GM19035 (cell line): Measurements from ENCODE around the gene SP5.
A peak's percentile ranks its signal among the peaks of the same experiment; 100 is the strongest.
"Not testable (repeated sequence)": the region's sequence is repeated elsewhere in the genome, so short reads cannot be mapped to it uniquely, and the experiment has no call there.

Experiments used
- ATAC-seq: cut with Tn5 transposase; IDR thresholded peaks from one replicate; pipeline ENCODE4 v1.9.1; 2021; ENCODE audit not compliant: unreplicated experiment

The SP5 gene

DNA sequence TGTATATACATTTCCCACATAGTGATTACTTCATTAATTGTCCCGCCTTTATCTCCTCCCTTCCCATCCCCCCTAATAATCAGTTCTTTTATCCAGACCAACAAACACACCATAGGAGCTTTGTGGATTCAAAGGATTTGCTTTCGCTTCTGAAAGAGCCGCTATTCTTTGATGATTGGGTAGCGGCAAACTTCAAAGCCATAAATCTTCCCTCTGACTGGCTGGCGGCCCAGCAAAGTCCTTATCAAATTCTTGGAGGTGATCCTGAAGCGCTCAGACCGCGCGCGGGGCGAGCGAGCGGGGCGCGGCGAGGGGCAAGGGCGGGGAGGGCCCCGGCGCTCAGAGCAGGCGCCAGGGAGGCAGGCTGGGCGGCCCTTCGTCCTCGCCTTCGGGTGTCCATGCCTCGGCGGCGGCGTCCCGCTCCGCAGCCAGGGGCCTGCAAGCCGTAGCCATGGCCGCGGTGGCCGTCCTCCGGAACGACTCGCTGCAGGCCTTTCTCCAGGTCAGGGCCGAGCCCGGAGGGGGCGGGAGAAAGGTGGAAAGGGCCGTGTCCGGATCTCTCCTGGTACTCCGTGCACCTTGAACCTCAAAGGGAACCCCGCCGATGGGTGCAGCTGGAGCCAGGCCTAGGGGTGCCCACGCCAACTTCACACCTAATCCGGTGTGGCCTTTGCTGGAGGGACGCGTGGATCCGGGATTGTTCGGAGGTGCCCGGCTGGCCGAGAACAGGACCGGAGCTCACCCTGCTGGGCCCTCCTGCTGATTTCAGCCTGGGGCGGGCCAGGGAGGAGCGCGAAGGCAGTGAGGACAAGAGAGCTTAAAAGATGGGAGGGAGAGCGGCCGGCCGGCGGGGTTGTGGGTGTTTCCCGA lies at the start of gene SP5:
Gene SP5, plus strand, starts transcription at position 276 of the 870 bp plus-strand sequence. Its CDS starts 176 bp downstream, at position 452.
- no peak for ATAC-seq

DNA sequence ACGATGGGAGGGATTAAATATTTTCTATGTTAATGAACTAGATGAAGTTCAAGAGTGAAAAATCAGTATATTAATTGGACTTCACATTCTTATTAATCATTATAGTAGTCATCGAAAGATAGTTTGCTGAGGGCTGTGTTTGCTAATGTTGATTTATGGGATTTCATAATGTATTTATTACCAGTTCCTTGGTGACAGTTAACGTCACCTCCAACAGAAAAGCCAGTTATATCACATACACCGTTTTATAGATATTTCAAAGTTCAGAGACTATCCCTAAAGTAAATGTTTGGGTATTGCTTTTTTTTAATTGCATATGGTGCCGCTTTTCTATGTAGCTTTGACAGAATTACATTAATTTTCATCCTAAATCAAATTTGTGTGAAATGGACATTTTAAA lies 49.4 kb upstream of the SP5 start:
- ATAC-seq, result no peak

DNA sequence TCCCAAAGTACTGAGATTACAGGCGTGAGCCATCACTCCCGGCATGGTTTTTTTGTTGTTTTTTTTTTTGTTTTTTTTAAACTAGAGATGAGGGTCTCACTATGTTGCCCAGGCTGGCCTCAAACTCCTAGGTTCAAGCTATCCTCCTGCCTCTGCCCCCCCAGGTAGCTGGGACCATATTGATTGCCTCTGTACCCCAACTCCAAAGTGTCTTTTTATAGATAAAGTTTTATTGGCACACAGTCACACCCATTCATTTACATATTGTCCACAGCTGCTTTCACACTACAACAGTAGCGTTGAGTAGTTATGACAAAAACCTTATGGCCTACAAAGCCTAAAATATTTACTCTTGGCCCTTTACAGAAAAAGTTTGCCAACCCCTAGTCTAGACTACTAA lies 45.2 kb upstream of the SP5 start:
- ATAC-seq, result no peak

DNA sequence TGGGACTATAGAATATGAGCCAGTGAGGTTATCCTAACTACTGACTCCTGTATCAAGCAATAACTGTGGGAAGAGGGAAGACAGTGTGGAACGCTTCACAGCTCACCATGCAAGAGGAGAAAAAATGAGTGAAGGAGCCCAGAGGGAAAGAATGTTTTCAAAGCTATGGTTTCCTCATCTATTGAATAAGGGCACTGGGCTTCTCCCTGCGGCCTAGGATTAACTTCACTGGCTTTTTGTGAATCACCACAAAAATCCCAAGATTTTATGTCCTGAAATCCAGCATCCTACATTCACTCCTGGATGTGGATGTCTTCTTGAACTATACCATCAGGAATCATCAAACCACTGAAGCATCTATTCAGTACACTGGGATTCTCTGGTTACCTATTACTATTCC lies 44.5 kb upstream of the SP5 start:
- ATAC-seq, result no peak

DNA sequence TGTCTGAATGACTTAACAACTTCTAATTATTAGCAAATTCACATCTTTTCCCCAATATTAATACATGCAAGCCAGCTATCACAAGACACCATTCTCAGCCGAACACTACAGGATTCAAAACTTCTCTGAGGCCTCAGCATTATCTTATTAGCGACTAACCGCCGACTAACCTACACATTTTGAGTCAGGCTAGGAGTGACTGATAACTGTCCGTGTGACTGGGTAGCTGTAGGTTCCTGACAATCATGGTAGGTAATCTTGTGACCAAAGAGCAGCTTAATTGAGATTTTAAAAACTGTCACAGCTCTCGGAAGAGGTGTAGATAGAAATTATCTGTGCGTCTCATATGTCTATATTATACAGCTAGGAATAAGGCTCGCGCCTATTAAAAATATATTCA lies 44.1 kb upstream of the SP5 start:
- no peak for ATAC-seq

DNA sequence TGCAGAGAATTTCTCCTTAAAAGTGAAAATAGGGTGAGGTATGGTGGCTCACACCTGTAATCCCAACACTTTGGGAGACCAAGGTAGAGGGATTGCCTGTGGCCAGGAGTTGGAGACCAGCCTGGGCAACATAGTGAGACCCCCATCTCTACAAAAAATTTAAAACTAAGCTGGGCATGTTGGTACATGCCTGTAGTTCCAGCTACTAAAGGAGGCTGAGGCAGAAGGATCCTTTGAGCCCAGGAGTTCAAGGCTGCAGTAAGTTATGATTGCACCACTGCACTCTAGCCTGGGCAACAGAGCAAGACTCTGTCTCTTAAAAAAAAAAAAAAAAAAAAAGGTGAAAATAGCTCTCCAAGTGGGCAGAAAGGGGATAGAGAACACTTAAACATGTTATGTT lies 40.9 kb upstream of the SP5 start:
- ATAC-seq, result not testable (repeated sequence)

DNA sequence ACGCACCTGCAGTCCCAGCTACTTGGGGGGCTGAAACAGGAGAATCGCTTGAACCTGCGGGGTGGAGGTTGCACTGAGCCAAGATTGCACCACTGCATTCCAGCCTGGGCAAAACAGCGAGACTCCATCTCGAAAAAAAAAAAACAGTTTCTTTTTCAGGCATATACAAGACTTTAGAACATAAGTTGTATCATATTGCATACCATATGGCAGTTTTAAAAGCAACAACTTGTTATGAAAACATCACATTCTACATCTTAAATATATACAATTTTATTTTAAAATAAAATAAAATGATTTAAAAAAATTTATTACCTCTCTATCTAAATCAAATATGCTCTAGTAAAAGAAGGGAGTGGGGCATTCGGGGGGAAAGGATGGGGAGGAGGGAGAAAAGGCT lies 39.4 kb upstream of the SP5 start:
- ATAC-seq, result no peak

DNA sequence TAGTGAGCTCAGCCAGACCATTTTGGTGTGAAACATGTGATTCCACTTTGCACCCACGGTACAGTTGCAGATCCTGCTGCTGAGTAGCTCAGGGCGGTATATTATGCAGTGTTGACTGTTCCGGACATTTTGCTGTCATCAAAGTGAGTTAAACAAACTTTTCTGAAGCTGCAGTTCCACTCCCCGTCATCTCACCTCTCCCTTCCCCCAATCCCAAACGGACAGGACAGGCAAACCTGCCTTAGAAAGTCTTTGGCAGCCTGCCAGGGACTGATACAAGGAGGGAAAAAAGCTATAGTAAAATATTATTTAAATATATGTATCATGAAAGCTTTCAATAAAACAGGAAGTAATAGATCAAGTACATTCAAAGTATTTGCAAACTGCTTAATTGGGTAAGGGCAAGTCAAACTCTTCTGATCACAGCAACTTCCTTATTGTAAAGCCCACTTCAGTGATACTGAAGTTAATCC lies 35.5 kb upstream of the SP5 start:
- ATAC-seq, result no peak

DNA sequence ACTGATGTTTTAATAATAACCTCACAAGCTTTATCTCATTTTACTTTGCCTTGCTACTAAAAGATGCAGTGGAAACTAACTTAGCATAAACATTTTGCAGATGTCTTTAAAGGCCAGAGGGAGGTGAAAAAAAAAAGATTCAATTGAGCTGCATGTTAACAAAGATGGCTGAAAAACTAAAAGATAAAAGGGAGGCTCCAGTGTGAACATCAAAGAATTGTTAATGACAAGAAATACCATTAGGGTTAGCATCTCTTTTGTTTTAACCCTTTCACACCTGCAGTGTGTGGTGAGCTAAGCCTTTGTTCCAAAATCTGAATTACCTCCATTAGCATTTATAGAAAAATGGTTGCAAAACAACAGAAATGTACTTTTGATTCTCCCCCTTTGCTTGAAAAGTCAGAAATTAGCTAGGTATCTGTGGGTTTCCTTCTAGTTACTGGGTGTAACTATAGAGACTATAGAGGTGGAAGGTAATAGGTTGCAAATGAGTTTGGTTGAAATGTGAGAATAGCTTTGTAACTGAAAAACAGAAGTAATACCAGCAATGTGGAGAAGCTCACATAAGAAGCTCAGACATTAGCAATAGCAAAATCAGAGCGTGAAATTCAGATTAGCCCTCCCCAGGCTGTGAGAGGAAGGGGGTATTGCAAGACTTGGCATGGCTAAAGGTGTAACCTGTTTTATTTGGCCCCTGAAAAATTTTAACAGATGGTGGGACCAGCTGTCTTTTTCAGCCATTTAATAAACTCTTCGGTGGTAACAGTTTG lies 34.8 kb upstream of the SP5 start:
- peak; percentile 88 for ATAC-seq

DNA sequence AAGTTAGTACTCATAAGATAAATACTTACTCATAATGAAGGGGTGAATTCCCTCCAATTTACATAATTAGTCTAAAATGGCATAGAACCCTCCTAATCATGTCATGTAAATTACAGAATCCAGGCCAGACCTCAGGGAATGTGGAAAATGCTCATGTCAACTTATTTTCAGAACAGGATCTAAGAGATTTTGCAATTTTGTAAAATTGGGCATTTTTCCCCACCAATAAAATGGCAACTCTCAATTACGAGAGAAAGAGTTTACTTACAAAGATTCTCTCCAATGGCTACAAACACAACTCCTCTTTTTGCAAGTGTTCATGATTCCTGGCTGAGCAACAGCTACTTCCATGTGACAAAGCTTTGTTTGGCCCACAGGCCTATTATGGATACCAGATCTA lies 33.8 kb upstream of the SP5 start:
- no peak for ATAC-seq

DNA sequence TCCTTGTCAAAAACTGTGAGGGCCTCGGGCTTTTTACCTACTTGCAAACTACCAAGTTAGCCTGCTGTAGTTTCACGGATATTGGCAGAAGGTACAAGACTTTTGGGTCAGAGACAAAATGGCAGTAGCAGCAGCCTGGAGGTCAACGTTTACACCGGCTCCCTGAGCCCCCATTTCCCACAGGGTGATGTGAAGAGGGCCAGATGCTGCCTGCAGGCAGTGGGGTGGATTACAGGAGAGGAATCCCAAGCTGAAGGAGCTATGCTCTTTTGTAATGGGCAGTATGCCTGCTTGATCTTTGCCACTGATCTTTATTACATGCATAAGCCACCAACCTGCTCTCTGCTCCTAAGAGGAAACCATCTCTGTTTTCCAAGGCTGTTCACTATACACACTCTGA lies 29.5 kb upstream of the SP5 start:
- no peak for ATAC-seq

DNA sequence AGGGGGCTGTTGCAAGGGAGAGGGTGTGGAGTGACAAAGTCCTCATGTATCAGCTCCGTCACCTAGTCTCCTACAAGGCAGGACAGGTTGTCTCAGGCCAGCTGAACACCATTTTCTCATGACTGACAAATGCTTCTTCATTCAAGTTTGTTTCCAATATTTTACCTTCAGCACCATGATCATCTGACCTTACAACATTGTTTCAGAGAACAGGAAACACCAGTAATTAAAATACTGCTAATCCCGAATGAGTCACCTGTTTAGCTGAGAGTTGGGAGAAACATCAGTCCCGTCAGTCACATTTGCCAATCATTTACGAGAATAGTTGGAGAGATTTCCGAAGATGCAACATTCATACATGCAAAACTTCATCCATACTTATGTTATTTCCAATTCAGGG lies 25.7 kb upstream of the SP5 start:
- ATAC-seq, result no peak

DNA sequence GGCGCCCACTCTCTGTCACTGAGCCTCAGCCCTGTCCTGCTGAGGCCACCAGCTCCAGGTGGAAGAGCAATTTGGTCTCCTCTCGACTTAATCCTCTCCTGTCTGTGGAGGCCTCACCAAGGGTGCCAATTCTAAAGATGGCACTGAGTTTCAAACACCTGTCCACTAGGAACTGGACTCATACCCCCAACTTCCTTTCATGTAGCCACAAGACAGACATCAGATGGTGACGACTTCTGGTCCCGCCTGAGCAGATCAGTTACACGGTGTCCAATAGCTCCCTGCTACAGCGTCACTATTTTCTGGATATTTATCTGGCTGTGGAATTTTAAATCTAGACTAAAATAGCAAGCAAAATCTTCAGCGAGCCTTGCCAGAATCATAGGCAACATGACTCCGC lies 24.5 kb upstream of the SP5 start:
- ATAC-seq, result no peak

DNA sequence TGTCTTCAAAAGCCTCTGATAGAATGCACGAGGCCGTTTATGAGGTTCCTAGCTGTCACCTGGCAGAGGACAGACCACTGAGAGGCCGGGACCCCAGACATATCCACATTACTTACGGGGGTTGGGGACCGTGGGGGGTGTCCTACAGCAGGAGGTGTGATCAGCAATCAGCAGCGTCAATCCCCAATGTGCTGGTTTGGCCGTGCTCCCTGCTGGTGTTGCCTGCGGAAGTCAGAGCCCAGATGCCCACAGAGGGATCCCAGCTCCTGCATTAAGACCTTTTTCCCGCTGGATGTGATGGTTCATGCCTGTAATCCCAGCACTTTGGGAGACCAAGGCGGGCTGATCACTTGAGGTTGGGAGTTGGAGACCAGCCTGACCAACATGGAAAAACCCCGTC lies 20.8 kb upstream of the SP5 start:
- no peak for ATAC-seq

DNA sequence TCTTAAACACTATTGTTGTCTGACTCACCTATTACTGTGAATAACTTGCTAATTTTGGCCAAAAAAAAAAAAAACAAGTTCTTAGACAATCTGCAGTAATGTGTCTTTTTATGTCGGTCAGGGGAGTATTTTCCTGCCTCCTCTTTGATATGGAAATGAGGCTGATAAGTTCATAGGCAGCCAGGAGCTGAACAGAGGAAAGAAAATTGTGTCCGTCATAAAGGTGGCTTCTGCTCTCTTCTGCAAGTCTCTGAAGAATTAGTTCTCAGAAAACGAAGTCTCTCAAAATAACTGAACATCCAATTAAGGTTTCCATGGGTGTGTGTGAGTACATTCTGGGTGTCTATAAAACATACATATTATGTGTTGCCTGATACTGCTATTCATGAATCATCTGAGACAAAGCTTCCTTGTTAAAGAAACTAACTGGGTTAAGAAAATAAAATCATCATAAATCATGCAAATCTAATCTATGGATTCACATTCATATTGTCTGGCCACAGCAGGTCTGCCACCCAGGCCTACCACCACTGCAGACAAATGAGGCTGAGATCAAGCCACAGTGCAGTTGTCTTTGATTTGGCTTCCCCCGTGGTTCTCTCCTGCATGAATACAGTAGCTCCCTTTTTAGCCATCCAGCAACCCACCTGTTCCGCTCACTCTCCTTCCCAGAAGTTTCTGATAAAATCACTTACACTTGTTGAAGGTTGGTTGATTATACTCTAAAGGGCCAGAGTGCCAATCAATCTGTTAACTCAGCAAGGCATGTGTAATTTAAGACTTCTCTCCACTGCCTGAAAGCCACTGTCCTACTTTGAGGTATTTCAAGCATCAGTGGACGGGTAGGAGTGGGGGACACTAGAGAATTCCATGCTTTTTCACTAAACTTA lies 19.4 kb upstream of the SP5 start:
- no peak for ATAC-seq

DNA sequence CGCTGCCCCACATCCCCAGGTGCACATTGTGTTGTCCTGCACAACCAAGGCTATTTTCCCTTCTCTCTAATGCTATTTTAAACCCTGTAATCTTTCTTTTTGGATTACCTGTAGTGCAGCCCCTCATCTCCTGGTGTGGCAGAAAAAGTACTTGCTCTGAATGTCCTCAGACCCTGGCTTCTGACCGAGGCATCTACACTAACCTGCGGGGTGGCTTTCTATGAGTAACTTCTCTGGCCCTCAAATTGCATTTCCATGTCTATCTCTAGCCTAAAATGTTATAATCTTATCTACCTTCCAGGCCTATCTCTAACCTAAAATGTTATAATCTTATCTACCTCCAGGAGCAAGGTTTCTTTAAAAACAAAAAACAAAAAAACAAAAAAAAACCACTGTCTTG lies 18.2 kb upstream of the SP5 start:
- no peak for ATAC-seq

DNA sequence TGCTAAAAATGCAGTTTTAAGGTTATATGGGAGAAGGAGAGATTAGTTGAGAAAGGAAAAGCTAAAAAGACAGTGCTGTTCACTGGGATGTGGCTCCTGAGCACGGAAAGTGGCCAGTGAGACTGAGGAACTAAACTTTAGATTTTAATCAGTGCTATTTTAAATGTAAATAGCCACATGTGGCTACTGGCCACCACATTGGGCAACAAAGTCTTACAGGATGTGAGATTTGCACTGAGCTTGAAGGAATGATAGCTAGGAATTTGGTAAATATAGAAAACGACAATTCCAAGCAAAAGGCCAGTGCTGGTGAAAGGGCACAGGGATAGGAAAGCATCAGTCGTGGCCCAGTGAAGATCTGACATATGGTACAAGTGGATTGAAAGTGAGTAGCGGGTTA lies 14.1 kb upstream of the SP5 start:
- no peak for ATAC-seq

DNA sequence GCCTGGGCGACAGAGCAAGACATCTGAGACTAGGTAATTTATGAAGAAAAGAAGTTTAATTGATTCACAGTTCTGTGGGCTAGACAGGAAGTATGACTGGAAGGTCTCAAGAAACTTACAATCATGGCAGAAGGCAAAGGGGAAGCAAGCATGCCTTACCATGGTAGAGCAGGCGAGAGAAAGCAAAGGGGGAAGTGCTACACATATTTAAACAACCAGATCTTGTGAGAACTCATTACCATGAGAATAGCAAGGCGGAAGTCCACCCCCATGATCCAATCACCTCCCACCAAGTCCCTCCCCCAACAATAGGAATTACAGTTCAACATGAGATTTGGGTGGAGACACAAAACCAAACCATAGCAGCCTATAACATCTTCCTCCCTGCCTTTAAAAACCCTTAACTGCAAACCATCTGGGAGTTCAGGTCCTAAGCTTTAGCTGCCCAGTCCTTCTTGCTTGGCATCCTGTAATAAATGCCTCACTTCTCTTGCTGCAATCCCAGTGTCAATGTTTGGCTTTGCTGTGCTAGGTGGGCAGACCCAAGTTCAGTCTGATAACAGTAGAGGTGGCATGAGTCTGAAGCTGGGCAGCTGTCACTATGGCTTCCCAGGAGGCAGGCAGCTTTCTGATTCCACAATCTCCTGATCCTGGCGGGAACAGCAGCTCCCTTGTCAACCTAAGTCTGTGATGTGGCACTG lies 11.2 kb upstream of the SP5 start:
- no peak for ATAC-seq

DNA sequence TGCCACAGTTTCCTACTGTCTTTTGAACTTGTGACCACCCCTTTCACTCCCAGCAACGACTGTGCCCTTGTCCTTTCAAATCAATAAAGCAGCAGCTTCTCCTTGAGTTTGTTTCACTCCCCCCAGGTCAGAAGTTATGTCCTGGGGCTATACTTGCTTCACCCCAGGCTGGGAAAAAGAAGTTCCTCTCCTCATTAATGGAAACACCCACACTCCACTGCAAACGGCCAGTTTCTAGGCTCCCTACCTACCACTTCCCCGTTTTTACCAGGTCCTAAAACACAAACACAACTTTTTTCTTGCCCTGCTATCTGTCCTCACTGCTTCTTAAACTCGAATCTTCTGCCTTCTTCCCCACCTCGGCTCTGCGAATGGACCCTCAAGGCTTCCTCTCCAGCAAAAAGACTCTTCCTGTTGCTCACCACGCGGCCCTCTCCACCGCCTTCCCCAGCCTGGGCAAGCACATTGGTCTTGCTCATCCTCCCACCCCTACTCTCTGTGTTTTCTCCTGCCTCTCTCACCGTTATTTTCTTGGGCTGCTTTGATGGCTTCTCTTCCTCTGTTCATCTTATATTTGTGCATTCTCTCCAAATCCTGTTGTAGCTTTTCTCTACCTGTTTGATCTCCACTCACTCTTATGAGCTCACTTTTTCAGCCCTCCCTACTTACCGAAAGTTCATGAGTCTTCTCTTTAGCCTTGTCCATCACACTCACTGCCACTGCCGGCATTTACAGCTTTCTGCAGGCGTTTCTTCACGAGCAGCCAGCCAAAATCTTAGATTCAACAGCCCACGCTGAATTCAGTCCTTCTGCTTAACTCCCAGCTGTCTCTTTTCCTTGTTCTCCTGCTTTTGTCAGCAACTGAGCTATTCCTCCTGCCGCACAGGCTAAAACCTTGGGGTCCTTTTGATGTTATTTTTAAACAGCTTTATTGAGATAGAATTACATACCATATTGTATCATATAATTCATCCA lies 7.0 kb upstream of the SP5 start:
- no peak for ATAC-seq

DNA sequence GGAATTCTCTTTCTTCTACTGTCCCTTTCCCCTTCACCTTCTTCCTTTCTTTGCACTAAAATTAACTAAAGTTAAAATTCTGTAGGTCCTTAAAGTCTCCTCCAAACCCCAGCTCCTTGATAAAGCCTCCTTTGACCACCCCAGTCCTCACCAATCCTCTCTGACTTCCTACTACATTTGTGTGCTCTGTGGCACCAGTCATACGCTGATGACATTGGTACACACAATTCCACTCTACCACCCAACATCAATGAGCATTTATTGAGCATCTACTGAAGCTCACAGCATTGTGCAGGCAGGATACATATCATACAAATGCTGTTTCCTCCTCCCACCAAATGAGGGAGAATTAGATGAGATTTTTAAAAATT lies 4.5 kb upstream of the SP5 start:
- ATAC-seq, result no peak
